Cardiac septum (tissue), 1 donor: ENCODE results near the gene SNED1. TPM values are rescaled to one million over a fixed set of nuclear protein-coding genes. Genes with fewer than 3 reads are reported as not detected.
A peak's percentile ranks its signal among the peaks of the same experiment; 100 is the strongest.

Experiments
- DNase-seq: peaks from one replicate; pipeline ENCODE4 v3.0.0-alpha.2; 2020; ENCODE audit warnings: low spot score
- intact Hi-C: fragments of 100-400 bp; cut with DNase I; formaldehyde crosslinking; loops from one replicate; pipeline ENCODE4 v1.14.0; 2022
- total RNA-seq: library from RNA; stranded (reverse); fragmentation: NEBNext Ultra II Directional; extraction: Animal tissue kit (Norgen Biotek cat#: 25700); gene quantifications from one replicate; pipeline ENCODE4 v1.2.1, GENCODE V29; 2021
- donor health status: DM: no; HTN: no; CAD: no.

SNED1 gene
- total RNA-seq, 1 donor from 2014 or later = 9.7 TPM

GRCh38 chr2:240999873-241000541 is 1.6 kb downstream of the SNED1 start:
- intact Hi-C loops = no loop called here
- DNase-seq = peak; percentile 67

GRCh38 chr2:241000831-241001321 is 2.5 kb downstream of the SNED1 start:
- intact Hi-C loops = no loop called here
- DNase-seq = peak; percentile 44

GRCh38 chr2:241001413-241002274 is 3.2 kb downstream of the SNED1 start:
- peak; percentile 68 for DNase-seq
- intact Hi-C loops = no loop called here

GRCh38 chr2:241002275-241003046 is 4.0 kb downstream of the SNED1 start:
- peak; percentile 71 for DNase-seq
- intact Hi-C loops = no loop called here

DNA sequence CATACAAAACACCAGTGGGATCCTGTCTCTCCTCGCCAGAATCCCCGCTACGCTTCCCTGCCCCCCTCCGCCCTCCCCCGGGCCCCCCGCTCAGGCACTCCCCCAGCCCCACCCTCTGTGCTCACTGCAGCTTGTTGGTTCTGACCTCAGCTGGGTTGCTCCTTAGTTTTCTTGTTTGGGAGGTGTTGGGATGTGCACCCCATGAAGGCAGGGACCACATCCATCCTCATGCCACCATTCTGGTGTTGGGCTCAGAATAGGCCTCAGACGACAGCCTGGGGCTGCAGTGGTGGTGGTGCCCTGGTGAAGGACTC is 4.6 kb downstream of the SNED1 start:
- DNase-seq = peak; percentile 9
- intact Hi-C loops = no loop called here

DNA sequence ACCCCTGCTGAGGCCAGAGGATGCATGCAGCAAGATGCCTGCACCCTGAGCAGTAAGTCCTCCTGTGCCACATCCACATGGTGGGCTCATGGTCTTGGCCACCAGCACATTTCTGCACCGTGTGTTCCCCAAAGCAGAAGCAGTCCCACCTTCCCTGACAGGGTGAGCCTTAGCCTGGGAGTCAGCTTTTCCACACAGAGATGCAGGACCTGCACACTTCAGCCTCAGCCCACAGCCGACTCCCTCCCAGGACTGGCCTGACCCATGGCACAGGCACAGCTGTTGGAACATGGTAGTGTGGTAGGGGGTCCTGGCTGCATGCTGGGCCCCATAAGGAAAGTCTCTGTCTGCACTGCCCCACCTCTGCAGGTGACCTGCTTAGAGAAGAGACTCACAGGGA is 5.0 kb downstream of the SNED1 start:
- peak; percentile 47 for DNase-seq
- intact Hi-C loops = no loop called here

DNA sequence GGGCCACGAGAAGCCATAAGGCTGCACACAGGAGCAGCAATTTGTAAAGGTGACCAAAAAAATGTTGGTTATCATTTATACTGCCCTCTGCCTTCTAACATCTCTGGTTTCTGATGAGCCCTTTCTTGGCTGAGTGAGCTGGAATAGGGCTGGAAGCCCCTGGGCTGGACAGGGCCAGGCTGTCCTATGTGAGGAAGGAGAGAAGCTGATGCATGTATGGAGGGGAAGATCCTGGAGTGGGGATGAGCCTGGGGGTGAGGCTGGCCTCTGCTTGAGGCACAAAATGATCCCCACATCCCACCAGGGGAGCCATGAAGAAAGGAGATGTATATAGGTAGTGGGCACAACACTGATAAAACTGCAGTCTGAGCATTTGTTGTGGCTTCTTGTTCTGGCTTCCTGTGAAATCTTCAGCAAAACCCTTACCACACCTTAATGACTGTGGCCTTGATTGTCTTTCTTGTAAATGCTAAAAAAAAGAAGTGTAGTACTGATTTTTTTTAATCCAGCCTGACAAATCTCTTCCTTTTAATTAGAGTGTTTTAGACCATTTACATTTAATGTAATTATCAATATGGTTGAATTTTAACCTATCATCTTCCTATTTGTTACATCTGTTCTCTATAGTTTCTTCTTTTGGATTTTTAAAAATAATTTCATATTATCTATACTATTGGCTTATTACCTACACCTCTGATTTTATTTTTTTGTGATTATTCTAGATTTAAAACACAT is 5.6 kb downstream of the SNED1 start:
- DNase-seq = no peak
- intact Hi-C loops = no loop called here

GRCh38 chr2:241005569-241005968 is 7.2 kb downstream of the SNED1 start:
- DNase-seq = no peak
- intact Hi-C loops = no loop called here

- intact Hi-C loops = no loop called here
- no peak for DNase-seq
Measured at GRCh38 chr2:241006412-241006811, 8.0 kb downstream of the SNED1 start.

DNA sequence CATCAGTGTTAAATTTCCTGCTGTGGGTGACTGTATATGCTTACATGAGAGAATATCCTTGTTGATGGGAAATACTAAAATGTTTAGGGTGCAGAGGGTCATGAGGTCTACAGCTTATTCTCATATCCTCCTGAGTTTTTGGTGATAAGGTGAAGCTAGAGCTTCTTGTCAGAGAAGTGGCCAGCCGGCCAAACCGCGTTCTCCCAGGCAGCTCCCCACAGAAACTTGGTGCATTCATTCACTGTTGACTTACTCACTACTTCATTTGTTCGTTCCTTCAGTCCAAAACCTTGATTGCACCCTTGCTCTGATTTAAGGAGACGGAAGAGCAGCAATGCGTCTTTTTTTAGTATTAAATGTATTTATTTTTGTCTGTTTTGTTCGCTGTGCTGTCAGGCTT is 8.7 kb downstream of the SNED1 start:
- intact Hi-C loops = no loop called here
- DNase-seq = peak; percentile 56

- peak; percentile 70 for DNase-seq
Measured at GRCh38 chr2:241007880-241008710, 9.7 kb downstream of the SNED1 start.

DNA sequence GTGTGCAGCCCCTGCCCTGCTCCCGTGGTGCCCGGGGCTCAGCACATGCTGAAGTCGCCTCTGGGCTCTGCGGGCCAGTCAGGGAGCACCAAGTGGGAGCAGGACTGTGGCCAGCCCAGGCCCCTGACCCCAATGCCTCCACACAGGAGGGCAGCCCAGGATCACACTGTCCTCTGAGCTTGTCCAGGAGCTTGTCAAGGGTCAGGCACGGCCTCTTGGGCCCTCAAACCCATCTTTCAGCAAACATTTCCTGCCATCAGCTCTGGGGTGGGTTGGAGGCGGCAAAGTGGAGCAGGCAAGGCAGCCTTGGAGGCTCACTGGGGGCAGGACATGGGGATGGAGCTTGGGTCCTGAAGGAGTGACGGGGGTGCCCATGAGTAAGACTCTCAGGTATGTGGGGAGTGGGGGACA is 10.3 kb downstream of the SNED1 start:
- intact Hi-C loops = no loop called here
- DNase-seq = peak; percentile 44

More at GRCh38 chr2:241007880-241008710, 9.7 kb downstream of the SNED1 start:
- intact Hi-C loops = no loop called here

- no peak for DNase-seq
- intact Hi-C loops = no loop called here
Measured at GRCh38 chr2:241009191-241009590, 10.8 kb downstream of the SNED1 start.

DNA sequence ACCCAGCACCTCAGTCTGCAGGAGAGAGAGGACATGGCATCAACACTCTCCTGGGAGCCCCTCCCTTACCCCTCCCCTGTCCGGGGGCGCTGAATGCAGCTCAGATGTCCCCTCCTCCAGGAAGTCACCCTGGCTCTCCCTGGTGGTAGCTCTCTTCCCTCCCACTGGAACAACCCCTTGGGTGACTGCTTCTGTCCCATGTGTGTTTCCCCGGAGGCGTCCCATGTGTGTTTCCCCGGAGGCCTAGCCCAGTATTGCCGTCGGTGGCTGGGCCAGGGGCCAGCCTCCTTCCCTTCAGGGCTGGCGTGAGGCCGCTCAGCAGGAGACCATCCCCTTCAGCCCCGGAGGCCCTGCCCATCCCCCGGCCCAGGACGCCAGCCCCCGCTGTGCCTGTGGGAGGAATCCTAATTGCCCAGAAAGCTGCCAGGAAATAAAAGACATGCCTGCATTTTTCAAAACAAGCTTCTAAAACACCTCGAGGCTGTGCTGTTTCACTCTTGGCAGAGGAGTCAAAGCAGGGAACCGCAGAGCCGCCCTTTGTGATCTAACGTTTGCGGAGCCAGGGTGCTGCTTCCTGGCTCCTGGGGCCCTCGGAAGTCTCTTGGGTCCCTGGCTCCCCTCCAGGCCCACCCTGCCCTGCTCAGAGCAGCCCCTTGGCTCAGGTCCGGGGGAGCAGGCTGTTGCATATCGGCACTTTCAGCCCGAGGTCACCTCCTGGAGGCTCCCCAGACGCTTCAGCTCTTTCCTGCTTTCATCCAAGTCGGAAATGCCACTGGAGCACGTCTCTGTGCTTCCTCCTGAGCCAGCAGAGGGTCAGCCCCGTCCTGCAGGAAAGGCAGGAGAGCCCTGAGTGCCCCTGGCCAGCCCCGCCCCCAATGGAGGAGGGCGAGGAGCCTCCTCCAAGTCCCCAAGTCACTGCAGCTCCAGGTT is 11.4 kb downstream of the SNED1 start:
- intact Hi-C loops = no loop called here
- DNase-seq = peak; percentile 75

GRCh38 chr2:241010531-241011295 is 12.3 kb downstream of the SNED1 start:
- intact Hi-C loops = no loop called here
- peak; percentile 71 for DNase-seq

- intact Hi-C loops = no loop called here
- peak; percentile 69 for DNase-seq
Measured at GRCh38 chr2:241011296-241011600, 12.8 kb downstream of the SNED1 start.
